ENCODE measurements around the gene BACH2. TPM values are rescaled to one million over a fixed set of nuclear protein-coding genes. Genes with fewer than 3 reads are reported as not detected.

BACH2 gene
- total RNA-seq, 1 donor: 3.6 TPM

GRCh38 chr6:90087106-90087833 is 209.4 kb downstream of the BACH2 start:
- Histone ChIP-seq H3K27ac (ENCODE audit: low read depth, low read length) (peak overlapping the region; percentile 65), H3K27me3 (ENCODE audit: insufficient read depth, low read length) (no peaks in the 10 kb centered on the region), H3K4me1 (ENCODE audit: insufficient read depth, low read length) (peaks cover 21% of the 10 kb centered on the region), H3K9me3 (ENCODE audit: low read depth, low read length) (no peaks in the 10 kb centered on the region), H3K79me2 (ENCODE audit: insufficient read depth, low read length) (no peaks in the 10 kb centered on the region), H3K4me3 (ENCODE audit: insufficient read depth, low read length) (no peak overlapping the region), H3K36me3 (ENCODE audit: insufficient read depth, low read length) (no peaks in the 10 kb centered on the region), H4K20me1 (ENCODE audit: insufficient read depth, low read length) (no peaks in the 10 kb centered on the region), H2AFZ (ENCODE audit: low read length) (no peak overlapping the region), H3K4me2 (ENCODE audit: insufficient read depth, low read length) (peak overlapping the region; percentile 1)
- TF ChIP-seq CTCF (IDR thresholded peaks at IDR 0.05; ENCODE audit: extremely low read depth, low read depth, low read length): no peak
- peak; percentile 18 for DNase-seq (ENCODE audit: insufficient read length, low spot score, missing footprints)

DNA sequence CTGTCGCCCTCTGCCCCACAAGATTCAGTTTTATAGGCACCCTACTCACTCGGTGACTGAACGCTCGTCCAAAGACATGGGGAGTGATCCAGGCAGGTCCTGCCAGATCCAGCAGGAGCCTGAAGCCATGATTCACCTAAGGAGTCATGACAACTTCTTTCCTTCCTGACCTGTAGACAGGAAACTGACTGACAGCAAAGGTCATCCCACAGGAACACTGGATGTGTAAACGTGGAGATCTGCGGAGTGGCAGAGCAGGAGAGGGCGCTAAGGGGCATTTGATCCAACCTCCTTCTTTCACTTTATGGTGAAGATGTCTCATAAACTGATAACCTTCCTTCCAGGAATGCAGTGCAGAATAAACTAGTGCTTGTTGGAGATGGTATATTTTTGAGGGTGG is 210.1 kb downstream of the BACH2 start:
- H3K4me2 ChIP-seq (ENCODE audit: insufficient read depth, low read length): peak overlapping the region; percentile 6
- no peak for TF ChIP-seq CTCF (IDR thresholded peaks at IDR 0.05; ENCODE audit: extremely low read depth, low read depth, low read length)
- no peak for DNase-seq (ENCODE audit: insufficient read length, low spot score, missing footprints)
- no peak overlapping the region for H2AFZ ChIP-seq (ENCODE audit: low read length)
- no peaks in the 10 kb centered on the region for H3K9me3 ChIP-seq (ENCODE audit: low read depth, low read length)
- H3K4me1 ChIP-seq (ENCODE audit: insufficient read depth, low read length): peaks cover 21% of the 10 kb centered on the region
- H3K79me2 ChIP-seq (ENCODE audit: insufficient read depth, low read length): no peaks in the 10 kb centered on the region
- no peaks in the 10 kb centered on the region for H4K20me1 ChIP-seq (ENCODE audit: insufficient read depth, low read length)
- peak overlapping the region; percentile 65 for H3K27ac ChIP-seq (ENCODE audit: low read depth, low read length)
- H3K36me3 ChIP-seq (ENCODE audit: insufficient read depth, low read length): no peaks in the 10 kb centered on the region
- no peaks in the 10 kb centered on the region for H3K27me3 ChIP-seq (ENCODE audit: insufficient read depth, low read length)
- no peak overlapping the region for H3K4me3 ChIP-seq (ENCODE audit: insufficient read depth, low read length)

GRCh38 chr6:90083891-90084290 is 212.8 kb downstream of the BACH2 start:
- no peak overlapping the region for H3K27ac ChIP-seq (ENCODE audit: low read depth, low read length)
- no peak overlapping the region for H3K4me3 ChIP-seq (ENCODE audit: insufficient read depth, low read length)
- H3K27me3 ChIP-seq (ENCODE audit: insufficient read depth, low read length): no peaks in the 10 kb centered on the region
- TF ChIP-seq CTCF (IDR thresholded peaks at IDR 0.05; ENCODE audit: extremely low read depth, low read depth, low read length): no peak
- H4K20me1 ChIP-seq (ENCODE audit: insufficient read depth, low read length): no peaks in the 10 kb centered on the region
- no peaks in the 10 kb centered on the region for H3K36me3 ChIP-seq (ENCODE audit: insufficient read depth, low read length)
- H3K4me1 ChIP-seq (ENCODE audit: insufficient read depth, low read length): peaks cover 21% of the 10 kb centered on the region
- H2AFZ ChIP-seq (ENCODE audit: low read length): no peak overlapping the region
- H3K4me2 ChIP-seq (ENCODE audit: insufficient read depth, low read length): no peak overlapping the region
- H3K9me3 ChIP-seq (ENCODE audit: low read depth, low read length): no peaks in the 10 kb centered on the region
- no peaks in the 10 kb centered on the region for H3K79me2 ChIP-seq (ENCODE audit: insufficient read depth, low read length)
- no peak for DNase-seq (ENCODE audit: insufficient read length, low spot score, missing footprints)

DNA sequence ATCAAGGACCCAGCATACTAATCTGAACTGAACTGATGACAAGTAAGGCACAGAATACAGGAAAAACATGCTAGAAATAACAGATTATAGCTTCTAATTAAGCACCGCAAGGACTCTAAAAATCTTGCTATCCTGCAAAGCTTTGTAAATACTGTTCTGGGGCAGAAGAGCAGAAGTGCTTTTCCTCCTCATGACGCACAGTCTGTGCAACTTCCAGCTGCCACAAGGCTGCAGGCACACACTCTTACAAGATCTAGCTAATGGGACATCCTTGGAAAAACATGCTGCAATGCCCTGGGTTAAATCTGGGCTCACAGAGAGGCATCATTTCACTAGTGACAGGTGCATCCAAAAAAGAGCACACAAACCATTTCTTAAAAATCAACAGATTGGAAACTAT is 213.8 kb downstream of the BACH2 start:
- H3K9me3 ChIP-seq (ENCODE audit: low read depth, low read length): no peaks in the 10 kb centered on the region
- H3K27ac ChIP-seq (ENCODE audit: low read depth, low read length): no peak overlapping the region
- H3K4me3 ChIP-seq (ENCODE audit: insufficient read depth, low read length): no peak overlapping the region
- no peaks in the 10 kb centered on the region for H3K36me3 ChIP-seq (ENCODE audit: insufficient read depth, low read length)
- TF ChIP-seq CTCF (IDR thresholded peaks at IDR 0.05; ENCODE audit: extremely low read depth, low read depth, low read length): no peak
- no peak for DNase-seq (ENCODE audit: insufficient read length, low spot score, missing footprints)
- H3K27me3 ChIP-seq (ENCODE audit: insufficient read depth, low read length): no peaks in the 10 kb centered on the region
- H4K20me1 ChIP-seq (ENCODE audit: insufficient read depth, low read length): no peaks in the 10 kb centered on the region
- H3K4me2 ChIP-seq (ENCODE audit: insufficient read depth, low read length): no peak overlapping the region
- peaks cover 16% of the 10 kb centered on the region for H3K4me1 ChIP-seq (ENCODE audit: insufficient read depth, low read length)
- no peak overlapping the region for H2AFZ ChIP-seq (ENCODE audit: low read length)
- H3K79me2 ChIP-seq (ENCODE audit: insufficient read depth, low read length): no peaks in the 10 kb centered on the region
